Inflammatory macrophage (primary cell): ENCODE data around the gene NLRP12.
"Not testable (repeated sequence)": the region's sequence is repeated elsewhere in the genome, so short reads cannot be mapped to it uniquely, and the experiment has no call there.

Experiments used
- DNase-seq, 2 donors: peaks; one replicate each; pipeline ENCODE4 v3.0.0-alpha.2; 2020 to 2022
- total RNA-seq, 18 experiments: gene quantifications; one replicate each; lab custom pipeline; 2026; ENCODE audit warnings: mixed read lengths in 6 of 18, inconsistent platforms in 2 of 18; lab: John Stamatoyannopoulos, UW

The NLRP12 gene
- 0.91 to 70.4 (median 21.2) reads per million in 18 experiments for total RNA-seq

- peak; percentile 93 to 98 for DNase-seq
These were observed at the start of gene NLRP12 for GRCh38 chr19:53824134-53824611. Gene NLRP12, minus strand, starts transcription at chr19:53824314. Its CDS starts 140 bp downstream, at chr19:53824174.

DNA sequence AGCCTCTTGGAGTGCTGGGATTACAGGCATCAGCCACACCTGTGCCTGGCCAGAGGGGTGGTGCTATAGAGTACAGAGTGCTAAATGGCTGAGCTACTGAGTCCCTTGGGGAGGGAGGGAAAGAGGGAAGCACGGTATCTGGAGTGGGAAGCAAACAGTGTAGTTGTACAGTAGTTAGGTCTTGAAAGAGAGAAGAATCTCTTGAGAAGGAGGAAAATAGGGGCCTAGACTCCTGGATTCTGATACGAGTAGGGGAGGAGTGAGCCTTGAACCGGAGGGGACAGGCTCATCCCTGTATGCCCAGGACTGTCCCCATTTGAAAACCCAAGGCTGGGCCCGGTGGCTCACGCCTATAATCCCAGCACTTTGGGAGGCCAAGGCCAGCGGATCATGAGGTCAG, 48.6 kb upstream of the NLRP12 start:
- DNase-seq = no peak

GRCh38 chr19:53871454-53871853, 47.3 kb upstream of the NLRP12 start:
- DNase-seq = peak; percentile 75 to 78

DNA sequence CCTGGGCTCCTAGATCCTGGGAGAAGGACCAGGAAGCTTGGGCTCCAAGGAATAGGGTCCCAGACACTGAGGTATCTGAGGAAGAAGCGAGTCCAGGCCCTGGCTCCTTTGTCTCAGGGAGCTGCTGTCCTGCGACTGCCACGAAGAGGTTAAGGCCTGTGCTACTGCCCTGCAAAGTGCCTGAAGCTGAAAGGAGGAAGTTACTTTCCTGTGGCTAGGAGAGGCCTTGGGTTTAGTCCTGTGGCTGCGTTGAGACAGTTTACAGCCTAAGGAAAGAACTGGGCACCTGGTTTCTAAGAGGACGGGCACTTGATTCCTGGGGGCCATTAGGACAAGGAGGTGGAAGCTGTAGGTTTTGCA, 46.4 kb upstream of the NLRP12 start:
- peak; percentile 80 to 86 for DNase-seq

DNA sequence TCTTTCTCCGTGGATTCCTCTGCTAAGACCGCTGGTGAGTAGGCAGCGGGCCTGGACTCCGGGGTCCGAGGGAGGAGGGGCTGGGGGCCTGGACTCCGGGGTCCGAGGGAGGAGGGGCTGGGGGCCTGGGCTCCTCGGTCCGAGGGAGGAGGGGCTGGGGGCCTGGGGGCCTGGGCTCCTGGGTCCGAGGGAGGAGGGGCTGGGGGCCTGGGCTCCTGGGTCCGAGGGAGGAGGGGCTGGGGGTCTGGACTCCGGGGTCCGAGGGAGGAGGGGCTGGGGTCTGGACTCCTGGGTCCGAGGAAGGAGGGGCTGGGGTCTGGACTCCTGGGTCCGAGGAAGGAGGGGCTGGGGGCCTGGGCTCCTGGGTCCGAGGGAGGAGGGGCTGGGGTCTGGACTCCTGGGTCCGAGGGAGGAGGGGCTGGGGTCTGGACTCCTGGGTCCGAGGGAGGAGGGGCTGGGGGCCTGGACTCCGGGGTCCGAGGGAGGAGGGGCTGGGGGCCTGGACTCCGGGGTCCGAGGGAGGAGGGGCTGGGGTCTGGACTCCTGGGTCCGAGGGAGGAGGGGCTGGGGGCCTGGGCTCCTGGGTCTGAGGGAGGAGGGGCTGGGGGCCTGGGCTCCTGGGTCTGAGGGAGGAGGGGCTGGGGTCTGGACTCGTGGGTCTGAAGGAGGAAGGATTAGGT, 45.8 kb upstream of the NLRP12 start:
- not testable (repeated sequence) for DNase-seq

DNA sequence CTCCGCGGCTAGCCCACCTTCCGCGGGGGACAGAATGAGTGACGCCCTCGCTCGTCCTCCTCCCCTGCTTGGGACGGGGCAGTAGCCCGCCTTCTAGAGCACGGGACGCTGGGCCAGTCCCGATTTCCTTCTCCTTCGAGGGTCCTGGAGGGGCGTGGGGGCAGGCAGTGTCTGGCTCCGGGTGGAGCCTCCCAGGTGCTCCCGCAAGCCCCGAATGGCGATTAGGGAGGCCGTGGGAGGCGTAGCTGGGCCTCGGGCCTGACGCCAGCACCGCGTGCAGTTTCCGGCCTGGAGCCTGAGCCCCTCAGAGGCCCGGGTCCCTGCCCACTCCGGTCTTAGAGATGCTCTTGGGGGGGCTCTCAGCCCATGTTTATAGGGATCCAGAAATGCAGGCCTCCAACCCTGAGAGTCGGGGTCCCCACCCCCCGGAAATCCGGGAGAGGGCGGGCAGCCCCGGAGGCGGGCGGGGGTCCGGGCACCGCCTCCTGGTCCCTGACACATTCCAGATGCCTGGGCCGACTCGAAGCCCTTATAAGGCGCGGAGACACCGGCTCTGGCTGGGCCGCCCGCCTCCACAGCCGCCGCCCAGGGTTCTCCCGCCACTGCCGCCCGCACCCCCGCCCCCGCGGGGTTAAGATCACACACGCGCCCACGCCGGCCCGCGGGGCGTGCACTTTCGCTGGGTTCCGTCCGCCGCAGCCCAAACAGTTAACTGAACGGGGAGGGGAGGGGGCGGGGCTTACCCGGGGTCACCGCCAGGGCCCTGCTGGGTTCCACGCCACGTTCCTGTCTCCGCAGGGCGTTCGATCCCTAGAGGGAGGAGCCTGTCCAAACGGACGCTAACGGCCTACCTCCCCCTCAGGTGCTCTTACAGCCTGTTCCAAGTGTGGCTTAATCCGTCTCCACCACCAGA, 45.0 kb upstream of the NLRP12 start:
- DNase-seq = peak; percentile 97 to 98

- peak; percentile 78 to 81 for DNase-seq
These were observed 44.2 kb upstream of the NLRP12 start for GRCh38 chr19:53868091-53868891.

DNA sequence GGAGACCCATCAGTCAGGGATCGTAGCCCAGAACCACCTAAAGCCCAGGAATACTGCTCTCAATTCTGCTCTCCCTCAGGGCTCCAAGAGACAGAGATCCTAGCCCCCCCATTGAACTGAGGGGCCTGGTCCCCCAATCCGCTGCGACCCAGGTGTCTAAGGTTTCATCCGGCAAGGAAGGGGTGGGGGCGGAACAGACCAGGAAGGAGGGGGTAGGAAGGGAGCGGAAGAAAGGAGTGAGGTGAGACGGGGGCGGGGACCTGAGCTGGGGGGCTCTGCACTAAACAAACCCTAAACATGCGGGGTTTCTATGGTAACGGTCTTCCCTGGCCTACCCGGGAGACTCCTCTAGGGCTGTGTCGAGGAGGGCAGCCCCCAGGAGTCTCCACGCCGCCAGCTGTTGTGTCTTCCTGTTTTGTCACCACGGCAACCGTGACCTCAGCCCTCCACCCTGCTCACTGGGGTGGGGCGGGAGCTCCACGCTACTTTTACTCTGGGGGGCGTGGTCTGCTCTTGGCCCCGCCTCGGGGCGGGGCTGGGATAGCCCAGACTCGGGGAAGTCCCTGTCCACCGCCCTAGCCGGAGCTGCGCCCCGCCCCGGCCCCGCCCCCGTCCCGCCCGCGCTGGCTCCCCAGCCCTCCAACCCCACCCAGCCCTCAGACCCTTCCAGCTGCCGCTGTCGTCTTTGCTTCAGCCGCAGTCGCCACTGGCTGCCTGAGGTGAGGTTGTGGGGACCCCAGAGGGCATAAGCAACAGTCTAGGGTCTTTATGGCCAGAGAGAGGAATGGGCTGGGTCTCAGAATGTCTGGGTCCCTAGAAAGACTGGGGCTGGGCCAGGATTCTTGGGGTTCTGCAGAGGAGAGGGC, 43.3 kb upstream of the NLRP12 start, which contains the start of gene MYADM:
Gene MYADM (plus strand): TSS at position 659 of the 866 bp plus-strand sequence. CDS start 5,647 bp downstream, outside the sequence.
- DNase-seq = peak; percentile 99 to 100

DNA sequence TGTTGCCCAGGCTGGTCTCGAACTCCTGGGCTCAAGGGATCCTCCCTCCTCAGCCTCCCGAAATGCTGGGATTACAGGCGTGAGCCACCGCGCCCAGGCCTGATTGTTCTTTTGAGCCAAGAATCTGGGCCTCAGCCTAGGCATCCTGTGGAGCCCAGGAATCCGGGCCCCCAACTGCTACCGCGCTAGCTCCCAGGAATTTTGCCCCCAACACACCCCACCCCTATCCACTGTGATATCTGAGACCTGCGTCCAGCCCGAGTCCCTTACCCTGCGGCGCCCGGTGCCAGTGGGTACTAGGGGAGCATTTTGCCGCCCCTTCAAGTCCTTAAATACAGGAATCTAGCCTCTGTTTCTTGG, 42.7 kb upstream of the NLRP12 start:
- no peak for DNase-seq

- DNase-seq = peak; percentile 64 to 68
These were observed 42.1 kb upstream of the NLRP12 start for GRCh38 chr19:53865918-53866864.

DNA sequence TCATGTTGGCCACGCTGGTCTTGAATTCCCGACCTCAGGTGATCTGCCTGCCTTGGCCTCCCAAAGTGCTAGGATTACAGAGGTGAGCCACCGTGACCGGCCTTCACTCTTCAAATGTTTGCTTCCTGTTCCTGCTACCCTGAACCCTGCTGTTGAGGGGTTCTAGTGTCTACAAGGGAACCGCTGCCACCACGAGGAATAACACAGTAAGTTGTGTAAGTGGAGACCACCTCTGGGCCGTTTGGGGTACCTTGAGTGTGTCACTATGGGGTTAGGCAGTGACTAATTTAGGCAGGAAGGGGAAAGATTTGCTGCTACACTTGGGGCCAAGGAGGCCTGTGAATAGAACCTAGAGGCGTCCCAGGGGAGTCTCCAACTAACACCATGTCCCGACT, 41.4 kb upstream of the NLRP12 start:
- DNase-seq = no peak

DNA sequence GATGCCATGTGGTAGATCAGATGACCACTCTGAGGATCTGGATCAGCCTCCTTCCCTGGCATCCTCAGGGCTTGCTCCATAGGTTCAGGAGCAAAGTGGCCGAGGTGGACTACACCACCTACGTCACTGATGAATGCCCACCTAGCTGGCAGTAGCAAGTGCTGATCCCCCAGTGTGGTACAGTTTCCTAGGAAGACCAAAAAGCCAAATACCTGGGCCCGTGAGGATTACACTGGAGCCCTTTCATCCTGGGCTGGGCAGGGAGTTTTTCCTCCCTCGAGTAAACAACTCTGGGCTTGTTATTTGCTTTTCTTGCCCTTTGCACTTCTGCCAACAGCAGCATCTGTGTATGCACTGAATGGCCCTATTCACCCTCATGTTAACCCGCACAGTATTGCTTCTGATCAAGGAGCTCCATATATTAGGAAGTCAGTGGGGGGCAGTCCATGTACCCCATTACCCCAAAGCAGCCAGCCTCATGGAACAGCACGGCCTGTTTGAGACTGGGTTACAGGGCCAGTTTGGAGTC, 40.3 kb upstream of the NLRP12 start:
- no peak for DNase-seq

GRCh38 chr19:53853707-53854106, 29.6 kb upstream of the NLRP12 start:
- DNase-seq = no peak

- peak; percentile 92 to 94 for DNase-seq
These were observed 25.1 kb upstream of the NLRP12 start for GRCh38 chr19:53849237-53849676.

DNA sequence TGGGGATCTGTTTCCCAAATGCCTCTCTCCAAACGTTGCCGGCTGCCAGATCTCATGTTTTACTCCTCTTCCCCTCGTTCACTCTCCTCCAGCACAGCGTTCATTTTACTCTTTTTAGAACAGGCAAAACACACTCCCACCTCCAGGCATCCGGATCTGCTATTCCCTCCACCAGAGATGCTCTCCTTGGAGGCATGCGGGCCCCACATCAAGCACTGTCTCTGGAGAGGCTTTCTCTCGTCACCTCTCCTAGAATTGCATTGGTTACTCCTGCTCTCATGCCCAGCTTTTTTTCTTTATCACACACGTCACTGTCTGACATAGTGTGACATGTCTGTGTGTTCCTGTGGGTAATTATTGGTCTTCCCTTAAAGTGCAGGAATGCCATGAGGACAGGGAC, 23.4 kb upstream of the NLRP12 start:
- DNase-seq = no peak

DNA sequence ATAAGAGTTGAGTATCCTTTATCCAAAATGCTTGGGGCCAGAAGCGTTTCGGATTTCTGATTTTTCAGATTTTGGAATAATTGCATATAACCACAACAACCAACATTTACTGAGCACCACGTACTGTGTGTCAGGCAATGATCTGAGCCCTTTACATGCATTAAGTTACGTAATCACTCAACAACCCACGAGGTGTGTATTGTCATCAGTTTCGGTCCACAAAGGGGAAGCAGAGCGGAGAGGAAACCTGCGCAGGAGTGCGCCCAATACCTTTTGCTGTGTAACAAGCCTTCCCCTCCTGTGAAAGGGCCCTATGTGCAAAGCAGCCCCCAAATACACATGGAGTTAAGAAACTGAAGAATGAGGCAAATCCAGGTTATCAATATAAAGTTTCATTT, 20.7 kb upstream of the NLRP12 start:
- peak; percentile 90 to 92 for DNase-seq

DNA sequence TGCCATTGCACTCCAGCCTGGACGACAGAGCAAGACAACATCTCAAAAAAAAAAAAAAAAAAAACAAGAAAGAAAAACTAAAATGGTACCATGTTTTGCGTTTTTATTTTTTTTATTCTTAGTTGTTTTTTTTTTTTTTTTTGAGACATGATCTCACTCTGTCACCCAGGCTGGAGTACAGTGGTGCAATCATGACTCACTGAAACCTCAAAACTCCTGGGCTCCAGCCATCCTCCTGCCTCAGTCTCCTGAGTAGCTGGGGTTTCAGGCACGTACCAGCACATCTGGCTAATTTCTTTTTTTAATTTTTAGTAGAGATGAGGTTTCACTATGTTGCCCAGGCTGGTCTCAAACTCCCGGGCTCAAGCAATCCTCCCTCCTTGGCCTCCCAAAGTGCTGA, 16.8 kb upstream of the NLRP12 start:
- peak; percentile 64 to 81 for DNase-seq

- DNase-seq = not testable (repeated sequence)
These were observed 16.1 kb upstream of the NLRP12 start for GRCh38 chr19:53840241-53840640.

DNA sequence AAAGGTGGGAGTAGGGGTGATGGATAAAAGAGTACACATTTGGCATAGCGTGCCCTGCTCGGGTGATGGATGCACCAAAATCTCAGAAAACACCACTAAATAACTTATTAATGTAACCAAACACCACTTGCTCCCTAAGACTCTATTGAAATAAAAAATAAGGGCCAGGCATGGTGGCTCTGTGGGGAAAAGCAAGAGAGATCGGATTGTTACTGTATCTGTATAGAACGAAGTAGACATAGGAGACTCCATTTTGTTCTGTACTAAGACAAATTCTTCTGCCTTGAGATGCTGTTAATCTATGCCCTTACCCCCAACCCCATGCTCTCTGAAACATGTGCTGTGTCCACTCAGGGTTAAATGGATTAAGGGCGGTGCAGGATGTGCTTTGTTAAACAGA, 14.3 kb upstream of the NLRP12 start:
- not testable (repeated sequence) for DNase-seq

DNA sequence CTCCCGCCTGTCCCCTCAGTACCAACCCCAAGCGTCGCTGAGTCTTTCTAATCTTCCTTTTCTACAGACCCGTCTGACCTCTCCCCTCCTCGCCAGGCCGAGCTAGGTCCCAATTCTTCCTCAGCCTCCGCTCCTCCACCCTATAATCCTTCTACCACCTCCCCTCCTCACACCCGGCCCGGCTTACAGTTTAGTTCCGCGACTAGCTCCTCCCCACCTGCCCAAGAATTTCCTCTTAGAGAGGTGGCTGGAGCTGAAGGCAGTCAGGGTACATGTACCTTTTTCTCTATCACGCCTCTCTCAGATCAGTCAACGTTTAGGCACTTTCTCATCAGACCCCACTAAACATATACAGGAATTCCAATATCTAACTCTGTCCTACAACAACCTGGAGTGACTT, 8.7 kb upstream of the NLRP12 start:
- DNase-seq = not testable (repeated sequence)
